SK-N-SH (cell line): ENCODE measurements around the gene ERMAP. TPM values are rescaled to one million over a fixed set of nuclear protein-coding genes. Genes with fewer than 3 reads are reported as not detected.

Experiments
- CTCF ChIA-PET: fragments of 300-600, 350-600 bp; formaldehyde crosslinking; extraction: SDS; loops from one replicate; lab custom pipeline; 2021; lab: Yijun Ruan, JAX
- POLR2A ChIA-PET: fragments of 350-600 bp; sonication (Branson Sonifier 250); formaldehyde crosslinking; extraction: SDS; loops from one replicate; lab custom pipeline; 2020; ENCODE audit warnings: antibody characterized with exemption, inconsistent platforms; lab: Yijun Ruan, JAX
- DNase-seq: peaks from one replicate; pipeline ENCODE4 v3.0.0; 2012
- H2AFZ ChIP-seq: fragments of 200-600 bp; sonication (generic); 2 replicates; pipeline ENCODE4 v1.8.1; 2016; ENCODE audit warnings: antibody characterized with exemption, mild to moderate bottlenecking, low read depth
- H3F3A ChIP-seq: fragments of 200-600 bp; sonication (generic); replicated peaks from 2 replicates; pipeline ENCODE3; 2016; ENCODE audit warnings: antibody characterized with exemption, mild to moderate bottlenecking; ENCODE audit not compliant: insufficient read depth
- H3K27ac ChIP-seq, 2 experiments: fragments of 200-500 bp in 1 of 2; fragments of 200-600 bp in 1 of 2; sonication (Bioruptor generic) in 1 of 2; sonication (generic), shearing (Covaris generic) in 1 of 2; 2 replicates each; pipeline versions ENCODE4 v1.5.1 to v1.6.1; 2014 to 2016; ENCODE audit warnings: low read depth in 2 of 2, inconsistent platforms in 1 of 2, low read length in 1 of 2, mild to moderate bottlenecking in 1 of 2, mixed read lengths in 1 of 2
- H3K27me3 ChIP-seq: fragments of 200-600 bp; sonication (generic), shearing (Covaris generic); 2 replicates; pipeline ENCODE4 v1.6.1; 2016; ENCODE audit warnings: mixed run types; ENCODE audit not compliant: insufficient read depth
- H3K36me3 ChIP-seq, 2 experiments: fragments of 200-500 bp in 1 of 2; fragments of 200-600 bp in 1 of 2; sonication (Bioruptor generic) in 1 of 2; sonication (generic) in 1 of 2; replicated peaks in 1 of 2; 2 replicates each; pipeline versions ENCODE3 to v1.5.1; 2014 to 2016; ENCODE audit warnings: low read length in 1 of 2, mild to moderate bottlenecking in 1 of 2; ENCODE audit not compliant: insufficient read depth in 2 of 2, control insufficient read depth in 1 of 2
- H3K4me1 ChIP-seq, 2 experiments: fragments of 200-500 bp in 1 of 2; fragments of 200-600 bp in 1 of 2; sonication (Bioruptor generic) in 1 of 2; sonication (generic), shearing (Covaris generic) in 1 of 2; 2 replicates each; pipeline versions ENCODE4 v1.5.1 to v1.6.1; 2014 to 2016; ENCODE audit warnings: low read depth in 1 of 2, low read length in 1 of 2, mixed run types in 1 of 2; ENCODE audit not compliant: insufficient read depth in 2 of 2, control insufficient read depth in 1 of 2
- H3K4me2 ChIP-seq: fragments of 200-600 bp; sonication (generic), shearing (Covaris generic); 2 replicates; pipeline ENCODE4 v1.6.1; 2017; ENCODE audit warnings: mixed run types
- H3K4me3 ChIP-seq, 2 experiments: fragments of 200-500 bp in 1 of 2; fragments of 200-600 bp in 1 of 2; sonication (Bioruptor generic) in 1 of 2; sonication (generic), shearing (Covaris generic) in 1 of 2; 2 replicates each; pipeline versions ENCODE4 v1.5.1 to v1.8.1; 2014 to 2016; ENCODE audit warnings: low read depth in 2 of 2, inconsistent platforms in 1 of 2, low read length in 1 of 2, mild to moderate bottlenecking in 1 of 2, mixed read lengths in 1 of 2, moderate library complexity in 1 of 2
- H3K79me2 ChIP-seq: fragments of 200-600 bp; sonication (generic); 2 replicates; pipeline ENCODE4 v1.8.1; 2017; ENCODE audit warnings: mild to moderate bottlenecking; ENCODE audit not compliant: insufficient read depth
- H3K9ac ChIP-seq: fragments of 200-600 bp; sonication (generic); 2 replicates; pipeline ENCODE4 v1.6.1; 2017; ENCODE audit warnings: mixed run types
- H3K9me2 ChIP-seq: fragments of 200-600 bp; sonication (generic); 2 replicates; pipeline ENCODE4 v1.6.1; 2017; ENCODE audit warnings: mixed run types
- H3K9me3 ChIP-seq: fragments of 200-600 bp; sonication (generic); 2 replicates; pipeline ENCODE4 v1.6.1; 2017; ENCODE audit warnings: mixed run types, mild to moderate bottlenecking, moderate library complexity
- H4K20me1 ChIP-seq: fragments of 200-600 bp; sonication (generic); 2 replicates; pipeline ENCODE4 v1.6.1; 2017; ENCODE audit warnings: mild to moderate bottlenecking, mixed run types; ENCODE audit not compliant: insufficient read depth
- ELF1 ChIP-seq: IDR thresholded peaks from 2 replicates; pipeline ENCODE4 v1.4.0; 2012
- FOXJ3 ChIP-seq: sonication (generic); formaldehyde crosslinking; IDR thresholded peaks from 2 replicates; pipeline ENCODE4 v1.5.1; 2020; ENCODE audit warnings: mild to moderate bottlenecking, missing genetic modification reagents
- FOXM1 ChIP-seq: IDR thresholded peaks from 2 replicates; pipeline ENCODE4 v1.4.0; 2012; ENCODE audit warnings: low read depth, mild to moderate bottlenecking
- GABPA ChIP-seq: IDR thresholded peaks from 2 replicates; pipeline ENCODE4 v1.4.0; 2012; ENCODE audit warnings: low read depth, mild to moderate bottlenecking
- GATA2 ChIP-seq: sonication (generic); formaldehyde crosslinking; IDR thresholded peaks from 2 replicates; pipeline ENCODE4 v1.5.0; 2020; ENCODE audit warnings: mild to moderate bottlenecking, missing genetic modification reagents
- NFIC ChIP-seq: IDR thresholded peaks from 2 replicates; pipeline ENCODE4 v1.4.0; 2012; ENCODE audit warnings: borderline replicate concordance
- NRF1 ChIP-seq: IDR thresholded peaks from 2 replicates; pipeline ENCODE4 v1.6.1; 2012; ENCODE audit warnings: low read depth, mild to moderate bottlenecking, low read length
- RAD21 ChIP-seq: IDR thresholded peaks from 2 replicates; pipeline ENCODE4 v1.6.1; 2012; ENCODE audit warnings: mild to moderate bottlenecking, low read length
- RXRA ChIP-seq: IDR thresholded peaks from 2 replicates; pipeline ENCODE4 v1.4.0; 2012; ENCODE audit warnings: low read depth, mild to moderate bottlenecking, borderline replicate concordance
- SIN3A ChIP-seq: IDR thresholded peaks from 2 replicates; pipeline ENCODE4 v1.6.1; 2012; ENCODE audit warnings: low read depth, mild to moderate bottlenecking, low read length, moderate library complexity, borderline replicate concordance
- SMC3 ChIP-seq: IDR thresholded peaks from 2 replicates; pipeline ENCODE4 v1.6.1; 2012; ENCODE audit warnings: low read depth, low read length, improper control_type of control experiment
- USF1 ChIP-seq: IDR thresholded peaks from 2 replicates; pipeline ENCODE4 v1.4.0; 2012; ENCODE audit warnings: low read depth, borderline replicate concordance
- YY1 ChIP-seq: IDR thresholded peaks from 2 replicates; pipeline ENCODE4 v1.4.0; 2012; ENCODE audit warnings: low read depth, mild to moderate bottlenecking
- ZBTB33 ChIP-seq: IDR thresholded peaks from 2 replicates; pipeline ENCODE4 v1.4.0; 2012; ENCODE audit warnings: low read depth, borderline replicate concordance
- WGBS: methylation state at CpG from one replicate; pipeline ENCODE4 v1.1.6; 2017; ENCODE audit warnings: low lambda C conversion rate; 5-methylcytosine and 5-hydroxymethylcytosine counted together
- polyA plus RNA-seq, 3 experiments: library from polyadenylated mRNA; depleted of rRNA; stranded (reverse); fragments of >200 nt; gene quantifications; 2 replicates each; pipeline ENCODE4 v1.2.3, GENCODE V29; 2012

Gene ERMAP
- polyA plus RNA-seq, 1 of the 3 experiments (the other 2 are of a cell fraction) = 10.4 TPM

- Histone ChIP-seq H3K36me3 (peaks cover 0 to 4% of the 10 kb centered on the region in 2 experiments), H3K4me2 (no peak overlapping the region), H3K27ac (no peak overlapping the region), H3K27me3 (no peaks in the 10 kb centered on the region), H3K9ac (no peak overlapping the region), H2AFZ (no peak overlapping the region), H3K9me2 (no peaks in the 10 kb centered on the region), H3K4me3 (no peak overlapping the region), H3K9me3 (no peaks in the 10 kb centered on the region), H3K4me1 (peaks cover 0 to 6% of the 10 kb centered on the region in 2 experiments; a peak in 1 of 4 replicates), H3F3A (no peaks in the 10 kb centered on the region), H3K79me2 (no peaks in the 10 kb centered on the region), H4K20me1 (no peaks in the 10 kb centered on the region)
- 96% methylated on average over 2 of the region's 2 CpGs for WGBS
- TF ChIP-seq USF1 (no peak), GATA2 (CRISPR knock-in tag) (no peak), SIN3A (no peak), NRF1 (no peak), NFIC (no peak), RXRA (no peak), ZBTB33 (no peak), RAD21 (no peak), YY1 (no peak), GABPA (no peak), FOXJ3 (CRISPR knock-in tag) (no peak), FOXM1 (no peak), ELF1 (no peak), SMC3 (no peak)
- DNase-seq = no peak
- CTCF ChIA-PET = interaction anchor here (1.0 to 1.6 kb wide), 3 partner anchors 11 to 238 kb away, joined by 3 to 7 read pairs (median 4); partner anchors contain the start of gene ZNF691
- POLR2A ChIA-PET = interaction anchor here (0.6 to 5.4 kb wide), 3 partner anchors 10 to 57 kb away, joined by 3 to 26 read pairs (median 3); partner anchors contain the start of gene ZNF691
Measured at GRCh38 chr1:42835422-42835821, 18.5 kb downstream of the ERMAP start.

- peaks cover 0 to 6% of the 10 kb centered on the region in 2 experiments; a peak in 1 of 4 replicates for H3K4me1 ChIP-seq
- no peaks in the 10 kb centered on the region for H3F3A ChIP-seq
- H3K9ac ChIP-seq = no peak overlapping the region
- H3K36me3 ChIP-seq = peaks cover 4 to 8% of the 10 kb centered on the region in 2 experiments
- no peaks in the 10 kb centered on the region for H3K9me3 ChIP-seq
- TF ChIP-seq NRF1 = no peak
- no peak for TF ChIP-seq SMC3
- no peak for TF ChIP-seq SIN3A
- TF ChIP-seq, all 33 proteins: peak for 0
- no peak for DNase-seq
- Histone ChIP-seq H3K4me2 (no peak overlapping the region), H3K79me2 (no peaks in the 10 kb centered on the region), H3K9me2 (no peaks in the 10 kb centered on the region), H3K4me3 (no peak overlapping the region), H2AFZ (no peak overlapping the region), H3K27me3 (no peaks in the 10 kb centered on the region), H4K20me1 (no peaks in the 10 kb centered on the region), H3K27ac (no peak overlapping the region)
- 67% methylated on average over 3 of the region's 3 CpGs for WGBS
- CTCF ChIA-PET = interaction anchor here (0.7 to 1.3 kb wide), 2 partner anchors 60 to 236 kb away, joined by 3 read pairs; no protein-coding TSS in a partner anchor
- POLR2A ChIA-PET = interaction anchor here (0.8 to 5.4 kb wide), 2 partner anchors 8 to 20 kb away, joined by 3 to 26 read pairs; partner anchors contain the start of gene ZNF691
Measured at GRCh38 chr1:42837709-42838108, 20.8 kb downstream of the ERMAP start.
